ENCODE results near the gene CRBN. TPM values are rescaled to one million over a fixed set of nuclear protein-coding genes. Genes with fewer than 3 reads are reported as not detected.

Gene CRBN
- total and polyA plus RNA-seq, 9 of the 15 experiments (the other 6 are each of a cell fraction or from before 2014, with no cell fraction given), result 40.8 to 331 (median 57.4) TPM

GRCh38 chr3:3109407-3110298 lies 69.8 kb downstream of the CRBN start (continued):
- TF ChIP-seq VEZF1 (CRISPR knock-in tag; IDR thresholded peaks at IDR 0.05), result peak; percentile 25; the same call in 1 of the 2 replicates
- TF ChIP-seq PHF21A (IDR thresholded peaks at IDR 0.05; ENCODE audit: borderline replicate concordance, low read depth), result no peak
- TF ChIP-seq FOSL1 (tag; conservative IDR thresholded peaks at IDR 0.05), result no peak
- no peak for TF ChIP-seq TEAD1 (CRISPR knock-in tag; IDR thresholded peaks at IDR 0.05)
- TF ChIP-seq ZNF3 (CRISPR knock-in tag; IDR thresholded peaks at IDR 0.05), result no peak
- TF ChIP-seq GABPB2 (CRISPR knock-in tag; conservative IDR thresholded peaks at IDR 0.05), result no peak
- TF ChIP-seq CEBPB (tag; IDR thresholded peaks at IDR 0.05), result peak; percentile 76; the same call in 1 of the 2 replicates
- no peak for TF ChIP-seq MXI1 (IDR thresholded peaks at IDR 0.05; ENCODE audit: low read depth, low read length)
- TF ChIP-seq USF2 (CRISPR knock-in tag; IDR thresholded peaks at IDR 0.05), result no peak
- TF ChIP-seq PYGO2 (tag; IDR thresholded peaks at IDR 0.05), result 0 out of 2 replicates have a peak, but pooled peaks have one; percentile 41
- TF ChIP-seq ZNF77 (CRISPR knock-in tag; IDR thresholded peaks at IDR 0.05), result no peak
- no peak for TF ChIP-seq JUND (IDR thresholded peaks at IDR 0.05; ENCODE audit: borderline replicate concordance, low read depth, low read length)
- no peak for TF ChIP-seq JUND (tag; IDR thresholded peaks at IDR 0.05; ENCODE audit: borderline replicate concordance, low read depth, low read length)
- peak; percentile 20; the same call in 1 of the 2 replicates for TF ChIP-seq BRD4 (IDR thresholded peaks at IDR 0.05)
- no peak for TF ChIP-seq PRDM10 (IDR thresholded peaks at IDR 0.05; ENCODE audit: partially characterized antibody)
- TF ChIP-seq ATF3 (IDR thresholded peaks at IDR 0.05), result peak; percentile 77
- no peak for TF ChIP-seq ATF3 (CRISPR knock-in tag; conservative IDR thresholded peaks at IDR 0.05)
- TF ChIP-seq TEAD4 (IDR thresholded peaks at IDR 0.05; ENCODE audit: low read length), result no peak
- TF ChIP-seq TEAD4 (CRISPR knock-in tag; IDR thresholded peaks at IDR 0.05; ENCODE audit: borderline replicate concordance), result no peak
- no peak for TF ChIP-seq BRF1 (IDR thresholded peaks at IDR 0.05; ENCODE audit: borderline replicate concordance, extremely low read depth, insufficient read length)
- TF ChIP-seq SNRNP70 (optimal IDR thresholded peaks at IDR 0.05; ENCODE audit: low read depth, low read length), result no peak

All from K562 (cell line).